ENCODE measurements around the gene IQCE.
"Not testable (repeated sequence)": the region's sequence is repeated elsewhere in the genome, so short reads cannot be mapped to it uniquely, and the experiment has no call there.

IQCE gene

DNA sequence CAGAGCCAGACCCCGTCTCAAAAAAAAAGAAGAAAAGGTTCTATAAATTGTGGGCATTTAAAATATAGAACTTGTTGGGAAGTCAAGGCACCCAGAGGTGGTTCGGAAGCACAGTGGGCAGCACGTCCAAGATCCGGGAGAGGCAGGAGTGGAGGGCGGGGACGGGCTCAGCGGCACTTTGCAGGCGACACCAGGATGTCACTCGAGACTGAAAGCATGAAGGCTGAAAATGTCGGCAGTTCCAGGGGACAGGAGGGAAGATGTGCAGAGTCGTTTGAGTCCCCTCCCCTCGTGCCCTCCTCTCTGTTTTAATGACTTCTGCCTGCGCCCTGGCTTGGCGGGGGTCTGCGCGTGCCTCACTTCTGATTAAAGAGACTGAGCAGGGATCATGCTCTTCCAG, 30.6 kb downstream of the IQCE start:
- no peak overlapping the region for H3K27ac Mint-ChIP-seq (ENCODE audit: low read depth)
- peaks cover 4% of the 10 kb centered on the region for H3K36me3 Mint-ChIP-seq (ENCODE audit: insufficient read depth)
- H3K9me3 Mint-ChIP-seq = no peaks in the 10 kb centered on the region
- no peak overlapping the region for H3K4me3 Mint-ChIP-seq
- ATAC-seq (replicated peaks; ENCODE audit: extremely low read depth, poor library complexity, severe bottlenecking) = no peak
- no peaks in the 10 kb centered on the region for H3K4me1 Mint-ChIP-seq
- no peak for DNase-seq (ENCODE audit: low spot score in 2 of 2)
- H3K27me3 Mint-ChIP-seq = no peaks in the 10 kb centered on the region

DNA sequence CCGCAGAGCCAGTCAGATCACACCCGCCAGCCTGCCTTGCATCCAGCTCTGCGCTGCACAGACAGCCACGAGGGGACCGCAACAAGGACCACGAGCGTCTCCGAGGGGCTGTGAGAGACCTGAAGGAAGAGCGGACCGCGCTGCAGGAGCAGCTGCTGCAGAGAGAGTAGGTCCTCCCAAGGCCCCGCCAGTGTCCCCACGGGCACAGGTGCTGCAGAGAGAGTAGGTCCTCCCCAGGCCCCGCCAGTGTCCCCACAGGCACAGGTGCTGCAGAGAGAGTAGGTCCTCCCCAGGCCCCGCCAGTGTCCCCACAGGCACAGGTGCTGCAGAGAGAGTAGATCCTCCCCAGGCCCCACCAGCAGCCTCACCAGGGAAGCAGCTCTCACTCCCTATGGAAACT, 31.2 kb downstream of the IQCE start:
- H3K9me3 Mint-ChIP-seq; H3K27ac Mint-ChIP-seq (ENCODE audit: low read depth); DNase-seq (ENCODE audit: low spot score in 2 of 2); H3K4me3 Mint-ChIP-seq; ATAC-seq (replicated peaks; ENCODE audit: extremely low read depth, poor library complexity, severe bottlenecking); H3K27me3 Mint-ChIP-seq; H3K4me1 Mint-ChIP-seq; H3K36me3 Mint-ChIP-seq (ENCODE audit: insufficient read depth): not testable (repeated sequence)

DNA sequence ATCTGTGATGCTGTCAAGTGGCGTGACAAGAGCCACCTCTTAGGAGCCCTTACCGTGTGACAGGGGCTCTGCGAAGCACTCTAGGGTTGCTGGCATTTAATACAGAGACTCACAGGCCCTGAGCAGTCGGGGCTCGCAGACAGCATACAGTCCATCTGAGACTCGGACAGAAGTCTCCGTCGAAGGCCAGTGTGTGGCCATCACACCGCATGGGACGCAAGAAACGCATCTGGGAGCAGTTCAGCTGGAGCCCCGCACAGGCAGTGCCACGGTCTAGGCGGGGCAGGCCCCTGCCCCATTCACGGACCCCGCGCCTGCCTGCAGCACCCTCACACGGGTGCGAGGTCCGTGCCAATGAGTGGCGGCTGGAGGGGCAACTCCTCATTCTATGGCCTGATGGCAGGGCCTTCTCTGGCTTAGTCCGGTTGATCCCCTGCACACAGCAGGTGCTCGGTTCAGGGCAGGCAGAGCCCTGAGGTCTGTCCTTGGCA, 33.6 kb downstream of the IQCE start:
- Mint-ChIP-seq H3K4me3 (no peak overlapping the region), H3K36me3 (ENCODE audit: insufficient read depth) (peaks cover 8% of the 10 kb centered on the region), H3K27me3 (no peaks in the 10 kb centered on the region), H3K27ac (ENCODE audit: low read depth) (no peak overlapping the region), H3K4me1 (no peaks in the 10 kb centered on the region), H3K9me3 (no peaks in the 10 kb centered on the region)
- ATAC-seq (replicated peaks; ENCODE audit: extremely low read depth, poor library complexity, severe bottlenecking) (no peak), DNase-seq (ENCODE audit: low spot score in 2 of 2) (no peak)

DNA sequence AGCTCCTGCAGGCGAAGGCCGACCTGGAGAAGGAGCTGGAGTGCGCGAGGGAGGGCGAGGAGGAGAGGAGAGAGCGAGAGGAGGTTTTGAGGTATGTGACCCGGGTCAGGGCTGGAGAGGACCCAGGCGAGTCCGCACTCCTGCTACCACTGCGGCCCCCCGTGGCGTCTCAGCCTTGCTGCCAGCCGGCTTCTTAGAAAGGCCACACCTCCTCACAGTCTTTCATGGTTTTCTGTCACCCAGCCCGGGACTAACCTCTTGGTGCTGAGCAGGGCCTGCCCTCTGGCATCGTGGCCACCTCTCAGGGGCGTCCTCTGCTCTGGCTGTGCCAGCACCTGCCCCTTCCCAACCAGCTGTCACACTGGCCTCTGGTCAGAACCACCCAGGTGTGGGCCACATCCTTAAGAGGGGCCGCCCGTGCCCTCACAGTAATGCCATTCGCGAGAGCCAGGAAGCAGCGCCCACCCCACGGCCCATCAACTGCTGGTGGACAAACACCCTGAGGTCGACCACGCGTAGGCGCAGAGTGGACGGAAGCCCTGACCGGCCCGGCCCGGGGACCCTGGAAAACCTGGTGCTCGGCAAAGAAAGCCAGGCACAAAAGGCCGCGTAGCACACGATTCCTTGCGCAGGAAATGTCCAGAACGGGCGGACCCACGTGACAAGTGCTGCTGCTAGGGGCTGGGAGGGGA, 34.4 kb downstream of the IQCE start:
- Mint-ChIP-seq H3K4me3 (no peak overlapping the region), H3K9me3 (no peaks in the 10 kb centered on the region), H3K27me3 (no peaks in the 10 kb centered on the region), H3K36me3 (ENCODE audit: insufficient read depth) (peaks cover 7% of the 10 kb centered on the region), H3K27ac (ENCODE audit: low read depth) (no peak overlapping the region), H3K4me1 (no peaks in the 10 kb centered on the region)
- ATAC-seq (replicated peaks; ENCODE audit: extremely low read depth, poor library complexity, severe bottlenecking) = no peak
- no peak for DNase-seq (ENCODE audit: low spot score in 2 of 2)

DNA sequence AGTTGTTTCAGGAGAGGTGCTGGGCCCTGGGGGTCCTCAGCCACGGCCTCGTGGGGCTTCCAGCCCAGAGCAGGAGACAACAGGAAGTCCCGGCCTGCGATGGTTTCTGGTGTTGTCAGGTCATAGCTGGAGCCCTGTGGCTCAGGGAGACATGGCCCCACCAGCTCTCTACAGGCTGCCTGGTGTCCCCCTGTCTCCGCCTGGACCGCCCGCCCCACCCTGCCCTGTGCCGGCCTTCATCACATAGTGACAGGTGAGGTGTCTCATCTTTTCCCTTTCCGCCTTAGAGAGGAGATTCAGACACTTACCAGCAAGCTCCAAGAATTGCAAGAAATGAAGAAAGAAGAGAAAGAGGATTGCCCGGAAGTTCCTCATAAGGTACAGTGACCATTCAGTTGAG, 35.8 kb downstream of the IQCE start:
- H3K4me3 Mint-ChIP-seq = no peak overlapping the region

DNA sequence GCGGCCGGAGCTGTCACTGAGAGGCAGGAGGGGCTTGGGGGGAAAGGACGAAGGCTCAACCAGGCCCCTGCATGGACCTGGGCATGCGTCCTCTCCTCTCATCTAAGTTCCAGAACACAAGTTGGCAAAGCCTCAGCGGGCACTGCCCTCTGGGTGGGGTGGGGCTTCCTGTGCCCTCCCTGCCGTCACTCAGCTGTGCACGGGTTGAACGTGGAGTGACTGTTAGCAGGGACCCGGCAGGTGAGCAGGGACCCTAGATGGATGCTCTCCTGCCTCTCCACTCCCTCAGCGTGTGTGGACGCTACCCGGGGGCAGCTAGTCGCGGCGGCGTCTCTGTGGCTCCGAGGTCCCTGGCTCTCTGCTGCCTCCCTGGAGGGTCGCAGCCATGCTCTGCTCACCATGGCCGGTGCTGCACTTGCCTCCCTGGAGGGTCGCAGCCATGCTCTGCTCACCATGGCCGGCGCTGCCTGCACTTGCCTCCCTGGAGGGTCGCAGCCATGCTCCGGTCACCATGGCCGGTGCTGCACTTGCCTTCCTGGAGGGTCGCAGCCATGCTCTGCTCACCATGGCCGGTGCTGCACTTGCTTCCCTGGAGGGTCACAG, 36.6 kb downstream of the IQCE start:
- no peak for DNase-seq (ENCODE audit: low spot score in 2 of 2)
- Mint-ChIP-seq H3K27me3 (no peaks in the 10 kb centered on the region), H3K9me3 (no peaks in the 10 kb centered on the region), H3K4me1 (no peaks in the 10 kb centered on the region), H3K4me3 (no peak overlapping the region), H3K36me3 (ENCODE audit: insufficient read depth) (peaks cover 10% of the 10 kb centered on the region), H3K27ac (ENCODE audit: low read depth) (no peak overlapping the region)
- ATAC-seq (replicated peaks; ENCODE audit: extremely low read depth, poor library complexity, severe bottlenecking) = no peak

More for the DNA sequence above, 35.8 kb downstream of the IQCE start:
- Mint-ChIP-seq H3K27ac (ENCODE audit: low read depth) (no peak overlapping the region), H3K4me1 (no peaks in the 10 kb centered on the region), H3K9me3 (no peaks in the 10 kb centered on the region), H3K36me3 (ENCODE audit: insufficient read depth) (peaks cover 8% of the 10 kb centered on the region), H3K27me3 (no peaks in the 10 kb centered on the region)
- ATAC-seq (replicated peaks; ENCODE audit: extremely low read depth, poor library complexity, severe bottlenecking) (no peak), DNase-seq (ENCODE audit: low spot score in 2 of 2) (no peak)

DNA sequence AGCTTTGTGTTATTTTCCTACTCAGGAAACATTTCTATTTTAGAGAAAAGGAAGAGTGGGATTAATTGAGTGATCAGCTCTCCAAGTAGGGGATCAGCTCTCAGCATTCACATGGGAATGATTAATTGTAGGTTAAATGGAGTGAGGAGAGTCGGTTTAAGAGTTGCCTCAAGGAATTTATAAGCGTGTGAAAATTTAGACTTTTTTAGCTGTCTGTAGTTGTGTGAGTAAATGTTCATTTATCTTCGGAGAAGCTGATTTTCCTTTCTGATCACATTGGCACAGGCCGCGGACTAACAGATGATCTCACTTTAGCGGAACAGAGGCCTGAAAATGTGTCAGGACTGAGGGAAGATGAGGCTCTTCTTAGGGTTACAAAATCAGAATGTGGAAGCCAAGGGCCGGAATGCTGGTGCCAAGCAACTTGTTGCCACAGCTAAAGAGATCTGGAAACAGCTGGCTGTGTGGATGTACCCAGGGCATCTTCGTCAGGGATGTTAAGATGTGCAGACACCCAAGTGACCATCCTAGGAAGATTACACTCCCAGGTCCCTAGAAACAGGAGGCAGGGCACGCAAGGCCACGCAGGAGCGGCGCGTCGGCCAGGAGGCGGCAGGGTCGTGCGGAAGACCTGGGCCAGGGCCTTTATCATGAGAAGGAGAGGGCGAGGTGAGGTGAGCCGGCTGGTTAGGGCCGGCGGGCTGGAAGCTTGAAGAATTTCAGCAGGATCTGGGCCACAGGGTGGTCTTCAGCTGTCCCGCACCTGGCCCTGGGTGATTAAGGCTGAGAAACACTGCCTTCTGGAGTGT, 37.9 kb downstream of the IQCE start:
- no peak overlapping the region for H3K27ac Mint-ChIP-seq (ENCODE audit: low read depth)

DNA sequence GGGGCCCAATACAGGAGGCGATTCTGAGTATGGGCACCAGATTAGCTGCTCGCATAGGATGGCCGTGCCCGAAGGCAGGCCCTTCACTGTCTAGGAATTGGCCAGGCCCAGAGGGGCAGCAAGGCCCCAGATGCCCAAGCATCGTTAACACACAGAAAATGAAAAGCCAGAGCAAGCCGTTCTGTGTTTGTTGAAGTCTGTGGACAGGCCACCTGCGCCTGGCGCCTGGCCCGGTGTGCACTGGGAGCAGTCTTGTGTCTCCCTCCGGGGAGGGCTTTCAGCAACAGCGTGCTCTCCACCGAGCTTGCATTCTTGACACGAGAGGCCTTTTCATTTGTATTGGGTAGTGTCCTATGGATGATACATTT, 38.5 kb downstream of the IQCE start:
- Mint-ChIP-seq H3K36me3 (ENCODE audit: insufficient read depth) (peaks cover 11% of the 10 kb centered on the region), H3K4me1 (no peaks in the 10 kb centered on the region), H3K27me3 (no peaks in the 10 kb centered on the region), H3K9me3 (no peaks in the 10 kb centered on the region), H3K27ac (ENCODE audit: low read depth) (no peak overlapping the region), H3K4me3 (no peak overlapping the region)
- no peak for ATAC-seq (replicated peaks; ENCODE audit: extremely low read depth, poor library complexity, severe bottlenecking)
- DNase-seq (ENCODE audit: low spot score in 2 of 2) = no peak

More for the DNA sequence above, 37.9 kb downstream of the IQCE start:
- peaks cover 9% of the 10 kb centered on the region for H3K36me3 Mint-ChIP-seq (ENCODE audit: insufficient read depth)
- H3K4me3 Mint-ChIP-seq = no peak overlapping the region
- no peaks in the 10 kb centered on the region for H3K27me3 Mint-ChIP-seq
- H3K4me1 Mint-ChIP-seq = no peaks in the 10 kb centered on the region
- no peak for ATAC-seq (replicated peaks; ENCODE audit: extremely low read depth, poor library complexity, severe bottlenecking)
- no peaks in the 10 kb centered on the region for H3K9me3 Mint-ChIP-seq
- no peak for DNase-seq (ENCODE audit: low spot score in 2 of 2)

DNA sequence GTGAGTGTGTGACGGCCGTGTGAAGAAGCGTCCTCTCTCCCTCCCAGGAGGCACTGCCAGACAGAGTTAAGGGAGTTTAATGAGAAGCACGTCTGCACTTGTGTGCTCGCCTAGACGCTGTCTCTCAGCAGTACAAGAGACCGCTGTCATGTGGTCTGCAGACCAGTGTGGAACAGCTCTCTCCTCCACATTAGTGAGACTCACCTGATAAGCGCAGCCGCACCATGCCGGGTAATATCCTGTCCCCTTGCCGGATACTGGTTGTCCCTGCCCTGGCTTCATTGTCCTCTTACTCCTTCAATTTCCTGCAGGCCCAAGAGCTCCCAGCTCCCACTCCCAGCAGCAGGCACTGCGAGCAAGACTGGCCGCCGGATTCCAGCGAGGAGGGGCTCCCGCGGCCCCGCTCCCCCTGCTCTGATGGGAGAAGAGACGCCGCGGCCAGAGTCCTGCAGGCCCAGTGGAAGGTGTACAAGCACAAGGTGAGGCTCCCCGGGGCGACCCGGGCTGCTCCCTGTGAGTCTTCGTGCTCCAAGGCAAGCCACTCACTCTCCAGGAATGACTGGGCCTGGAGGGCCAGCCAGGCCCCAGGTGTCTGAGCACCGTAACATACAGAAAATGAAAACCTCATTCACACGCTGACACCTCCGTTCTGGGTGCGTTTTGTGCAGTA, 39.5 kb downstream of the IQCE start:
- ATAC-seq (replicated peaks; ENCODE audit: extremely low read depth, poor library complexity, severe bottlenecking) = no peak
- Mint-ChIP-seq H3K4me1 (no peaks in the 10 kb centered on the region), H3K9me3 (no peaks in the 10 kb centered on the region), H3K4me3 (no peak overlapping the region), H3K27ac (ENCODE audit: low read depth) (no peak overlapping the region), H3K27me3 (no peaks in the 10 kb centered on the region), H3K36me3 (ENCODE audit: insufficient read depth) (peaks cover 13% of the 10 kb centered on the region)
- no peak for DNase-seq (ENCODE audit: low spot score in 2 of 2)

DNA sequence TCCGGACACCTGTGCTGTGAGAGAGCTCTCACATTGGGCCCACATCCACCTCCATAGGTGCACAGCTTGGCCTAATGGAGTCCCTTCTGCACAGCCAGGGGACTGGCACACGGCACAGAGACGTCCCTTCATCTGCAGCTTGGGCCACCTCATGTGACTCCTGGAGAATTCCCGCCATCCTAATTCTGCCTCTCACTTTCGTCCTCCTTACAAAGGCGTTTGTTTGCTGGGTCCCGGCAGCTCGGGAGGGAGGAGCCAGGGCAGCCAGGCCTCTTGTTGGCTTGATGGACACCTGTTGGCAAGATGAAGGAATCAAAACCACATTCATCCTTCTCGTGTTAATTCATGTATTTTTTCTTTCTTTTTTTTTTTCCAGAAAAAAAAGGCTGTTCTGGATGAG, 42.3 kb downstream of the IQCE start:
- H3K27ac Mint-ChIP-seq (ENCODE audit: low read depth) = no peak overlapping the region
- no peaks in the 10 kb centered on the region for H3K4me1 Mint-ChIP-seq
- no peaks in the 10 kb centered on the region for H3K27me3 Mint-ChIP-seq
- ATAC-seq (replicated peaks; ENCODE audit: extremely low read depth, poor library complexity, severe bottlenecking) (no peak), DNase-seq (ENCODE audit: low spot score in 2 of 2) (no peak)
- H3K4me3 Mint-ChIP-seq = no peak overlapping the region
- H3K9me3 Mint-ChIP-seq = no peaks in the 10 kb centered on the region
- H3K36me3 Mint-ChIP-seq (ENCODE audit: insufficient read depth) = peaks cover 9% of the 10 kb centered on the region

DNA sequence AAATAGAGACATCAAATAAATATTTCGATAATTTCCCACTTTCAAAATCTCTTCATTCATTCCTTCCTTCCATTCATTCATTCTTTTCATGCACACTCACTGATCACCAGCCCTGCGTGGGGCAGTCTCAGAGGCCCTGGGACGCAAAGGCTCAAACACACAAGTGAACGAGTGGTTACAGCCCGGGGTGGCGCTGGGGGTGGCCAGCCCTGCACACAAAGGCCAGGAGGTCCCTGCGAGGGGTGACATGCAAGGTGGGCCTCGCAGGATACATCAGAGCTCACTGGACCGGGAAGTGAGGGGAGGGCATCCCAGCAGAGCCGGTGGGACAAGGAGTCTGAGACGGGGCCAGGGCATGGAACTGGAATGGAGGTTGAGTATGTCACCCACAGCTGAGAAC, 43.1 kb downstream of the IQCE start:
- ATAC-seq (replicated peaks; ENCODE audit: extremely low read depth, poor library complexity, severe bottlenecking) (no peak), DNase-seq (ENCODE audit: low spot score in 2 of 2) (no peak)
- Mint-ChIP-seq H3K27ac (ENCODE audit: low read depth) (no peak overlapping the region), H3K4me1 (no peaks in the 10 kb centered on the region), H3K9me3 (no peaks in the 10 kb centered on the region), H3K36me3 (ENCODE audit: insufficient read depth) (peaks cover 8% of the 10 kb centered on the region), H3K4me3 (no peak overlapping the region), H3K27me3 (no peaks in the 10 kb centered on the region)

DNA sequence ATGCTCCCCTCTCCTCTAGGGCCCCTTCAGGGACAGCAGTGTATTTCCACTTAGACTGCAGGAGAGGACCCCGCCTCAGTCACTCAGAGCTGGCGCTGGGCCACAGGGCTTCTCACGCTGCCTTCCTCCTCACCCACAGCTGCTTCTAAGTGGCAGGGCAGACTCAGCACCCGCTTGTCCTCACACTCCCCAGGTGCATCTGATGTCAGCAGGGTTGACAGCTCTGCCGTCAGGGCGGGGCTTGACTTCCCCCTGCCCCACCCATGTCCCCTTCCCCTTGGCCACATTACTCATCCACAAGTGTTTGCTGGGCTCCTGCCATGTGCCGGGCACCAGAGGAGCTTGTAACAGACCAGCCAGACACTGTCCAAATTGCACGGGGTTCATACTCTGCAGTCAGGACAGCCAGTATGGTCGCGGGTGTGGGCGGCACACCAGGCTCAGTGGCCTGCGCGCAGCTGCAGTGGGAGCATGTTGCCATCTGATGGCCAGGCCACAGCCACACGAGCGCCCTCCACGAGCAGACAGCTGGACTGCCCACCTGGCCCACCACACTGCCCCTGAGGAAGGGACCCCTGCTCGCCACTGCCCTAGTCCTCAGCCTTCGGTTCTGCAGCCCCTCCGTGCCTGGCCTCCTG, 43.7 kb downstream of the IQCE start:
- no peak for DNase-seq (ENCODE audit: low spot score in 2 of 2)
- peaks cover 1% of the 10 kb centered on the region for H3K4me1 Mint-ChIP-seq
- peaks cover 8% of the 10 kb centered on the region for H3K36me3 Mint-ChIP-seq (ENCODE audit: insufficient read depth)
- no peaks in the 10 kb centered on the region for H3K9me3 Mint-ChIP-seq
- ATAC-seq (replicated peaks; ENCODE audit: extremely low read depth, poor library complexity, severe bottlenecking) = no peak
- H3K27ac Mint-ChIP-seq (ENCODE audit: low read depth) = no peak overlapping the region
- H3K4me3 Mint-ChIP-seq = no peak overlapping the region
- no peaks in the 10 kb centered on the region for H3K27me3 Mint-ChIP-seq

Data from central memory CD8-positive, alpha-beta T cell (primary cell).